Keratinocyte (primary cell): ENCODE data around the gene ERVH48-1.

Experiments used
- CTCF ChIP-seq, 3 experiments: IDR thresholded peaks in 1 of 3; conservative IDR thresholded peaks in 1 of 3; optimal IDR thresholded peaks in 1 of 3; 2 replicates in 2 of 3; 3 replicates in 1 of 3; pipeline versions ENCODE3 to v1.5.1; 2011; ENCODE audit warnings: low read length in 3 of 3, mild to moderate bottlenecking in 3 of 3, moderate library complexity in 2 of 3, control low read depth in 1 of 3, inconsistent platforms in 1 of 3; ENCODE audit not compliant: insufficient read depth in 2 of 3; ENCODE audit errors: extremely low read depth in 1 of 3
- EZH2 ChIP-seq: IDR thresholded peaks from one replicate; pipeline ENCODE4 v1.6.1; 2012; ENCODE audit warnings: inconsistent platforms, mild to moderate bottlenecking, low read length, moderate library complexity

GRCh38 chr21:42868196-42868595, 57.2 kb downstream of the ERVH48-1 start:
- TF ChIP-seq CTCF (optimal IDR thresholded peaks at IDR 0.05 in 1 of 3, IDR thresholded peaks at IDR 0.05 in 1 of 3, conservative IDR thresholded peaks at IDR 0.05 in 1 of 3; ENCODE audit: extremely low read depth in 1 of 3, insufficient read depth in 2 of 3, low read length in 3 of 3), result no peak
- TF ChIP-seq EZH2, result no peak
